ENCODE results near the gene G6PD. TPM values are rescaled to one million over a fixed set of nuclear protein-coding genes. Genes with fewer than 3 reads are reported as not detected.

The G6PD gene
- total RNA-seq, 6 donors from 2014 or later, result 50.4 to 112 (median 81.7) TPM

GRCh38 chrX:154482786-154483185 lies 63.9 kb downstream of the G6PD start:
- WGBS, 2 donors, result 58 to 100% methylated on average over 1 to 4 of the region's 7 CpGs
- no peak overlapping the region for H3K4me3 ChIP-seq
- ATAC-seq (ENCODE audit: low FRiP score in 2 of 2) (no peak), DNase-seq (no peak)
- H3K27me3 ChIP-seq, result no peaks in the 10 kb centered on the region
- TF ChIP-seq POLR2A (IDR thresholded peaks at IDR 0.05), result no peak
- TF ChIP-seq CTCF (IDR thresholded peaks at IDR 0.05), result no peak
- TF ChIP-seq EP300 (IDR thresholded peaks at IDR 0.05), result no peak
- TF ChIP-seq POLR2AphosphoS5 (IDR thresholded peaks at IDR 0.05), result no peak
- H3K36me3 ChIP-seq, result peaks cover 0 to 8% (median 0%) of the 10 kb centered on the region in 4 donors
- no peaks in the 10 kb centered on the region for H3K9me3 ChIP-seq
- H3K4me1 ChIP-seq, result peaks cover 0 to 32% (median 12%) of the 10 kb centered on the region in 4 donors
- H3K27ac ChIP-seq, result no peak overlapping the region

- ATAC-seq (ENCODE audit: low FRiP score in 2 of 2) (no peak), DNase-seq (no peak)
- Histone ChIP-seq H3K4me1 (peaks cover 0 to 25% (median 12%) of the 10 kb centered on the region in 4 donors), H3K4me3 (no peak overlapping the region), H3K27me3 (no peaks in the 10 kb centered on the region), H3K36me3 (peaks cover 0 to 7% (median 0%) of the 10 kb centered on the region in 4 donors), H3K27ac (no peak overlapping the region), H3K9me3 (no peaks in the 10 kb centered on the region)
- 85 to 86% methylated on average over 7 to 14 of the region's 14 CpGs for WGBS, 2 donors
- TF ChIP-seq POLR2AphosphoS5 (IDR thresholded peaks at IDR 0.05), result no peak
- TF ChIP-seq CTCF (IDR thresholded peaks at IDR 0.05), result no peak
- no peak for TF ChIP-seq POLR2A (IDR thresholded peaks at IDR 0.05)
- TF ChIP-seq EP300 (IDR thresholded peaks at IDR 0.05), result no peak
Measured at GRCh38 chrX:154481911-154482601, 64.6 kb downstream of the G6PD start.

Small RNAs within 50 kb of the gene (small RNA-seq; reads per million reads assigned to genes)
- gene RN7SL697P, result 0 reads per million in 4 donors

Other genes starting within 250 kb of the G6PD start
- 1,000 to 10,000 TPM in 5 of 6 donors, 100 to 1,000 TPM in 1; 800 to 1,760 (median 1,298) TPM for gene FLNA, start 172.2 kb downstream of the G6PD start, total RNA-seq
- gene EMD, start 167.6 kb downstream of the G6PD start, total RNA-seq, result 10 to 100 TPM; 42.3 to 60.8 (median 53.6) TPM
- gene RPL10, start 148.5 kb downstream of the G6PD start, total RNA-seq, result 1,000 to 10,000 TPM; 1,246 to 5,225 (median 2,943) TPM
- gene DNASE1L1, start 137.6 kb downstream of the G6PD start, total RNA-seq, result 10 to 100 TPM; 18.9 to 55.5 (median 48.2) TPM
- 100 to 1,000 TPM in 2 of 6 donors, 10 to 100 TPM in 4; 39.1 to 228 (median 49.9) TPM for gene TAFAZZIN, start 135.3 kb downstream of the G6PD start, total RNA-seq
- 100 to 1,000 TPM in 4 of 6 donors, 10 to 100 TPM in 2; 70.3 to 183 (median 108) TPM for gene ATP6AP1, start 118.2 kb downstream of the G6PD start, total RNA-seq
- 100 to 1,000 TPM in 2 of 6 donors, 10 to 100 TPM in 4; 81.2 to 237 (median 96.0) TPM for gene GDI1, start 109.7 kb downstream of the G6PD start, total RNA-seq
- 100 to 1,000 TPM in 1 of 6 donors, 10 to 100 TPM in 5; 59.0 to 144 (median 72.7) TPM for gene FAM50A, start 102.7 kb downstream of the G6PD start, total RNA-seq
- gene PLXNA3, start 88.6 kb downstream of the G6PD start, total RNA-seq, result 100 to 1,000 TPM in 1 of 6 donors, 10 to 100 TPM in 4, 1 to 10 TPM in 1; 7.9 to 195 (median 36.3) TPM
- 10 to 100 TPM; 16.6 to 25.4 (median 20.2) TPM for gene LAGE3, start 67.6 kb downstream of the G6PD start, total RNA-seq
- gene UBL4A, start 60.2 kb downstream of the G6PD start, total RNA-seq, result 10 to 100 TPM; 13.6 to 52.2 (median 43.8) TPM
- gene SLC10A3, start 56.2 kb downstream of the G6PD start, total RNA-seq, result 10 to 100 TPM; 16.8 to 33.4 (median 28.7) TPM
- gene FAM3A, start 30.6 kb downstream of the G6PD start, total RNA-seq, result 10 to 100 TPM; 41.0 to 67.1 (median 49.3) TPM
- gene IKBKG, start 774 bp upstream of the G6PD start, total RNA-seq, result 10 to 100 TPM; 11.1 to 46.3 (median 39.7) TPM
- not detected for gene CTAG1A, start 38.3 kb upstream of the G6PD start, total RNA-seq
- gene CTAG1B, start 72.4 kb upstream of the G6PD start, total RNA-seq, result not detected
- gene CTAG2, start 106.7 kb upstream of the G6PD start, total RNA-seq, result not detected
- 10 to 100 TPM; 10.2 to 30.4 (median 15.4) TPM for gene GAB3, start 204.2 kb upstream of the G6PD start, total RNA-seq
- 10 to 100 TPM; 24.1 to 52.4 (median 33.2) TPM for gene DKC1, start 216.0 kb upstream of the G6PD start, total RNA-seq

Measured in upper lobe of left lung (tissue), 6 donors.